Erythroblast (primary cell): Measurements from ENCODE around the gene ITPRIP.

Experiments
- DNase-seq, 2 experiments: peaks; one replicate each; lab custom pipeline; 2025; lab: John Stamatoyannopoulos, UW
- GATA1 ChIP-seq: IDR thresholded peaks from 2 replicates; pipeline ENCODE4 v1.6.1; 2011; ENCODE audit warnings: low read depth, mild to moderate bottlenecking, control low read depth, low read length, moderate library complexity
- POLR2A ChIP-seq: IDR thresholded peaks from 2 replicates; pipeline ENCODE4 v1.6.1; 2011; ENCODE audit warnings: mild to moderate bottlenecking, low read length

Gene ITPRIP

GRCh38 chr10:104326991-104327610 is 11.2 kb downstream of the ITPRIP start:
- no peak for DNase-seq
- TF ChIP-seq GATA1 (no peak), POLR2A (no peak)

- no peak for DNase-seq
- TF ChIP-seq POLR2A = no peak
- TF ChIP-seq GATA1 = no peak
These were observed 12.5 kb downstream of the ITPRIP start for GRCh38 chr10:104325436-104326435.

GRCh38 chr10:104324931-104325330 is 13.3 kb downstream of the ITPRIP start:
- DNase-seq = no peak

GRCh38 chr10:104324221-104324686 is 14.0 kb downstream of the ITPRIP start:
- no peak for DNase-seq
- TF ChIP-seq POLR2A (no peak), GATA1 (no peak)

More at GRCh38 chr10:104324931-104325330, 13.3 kb downstream of the ITPRIP start:
- TF ChIP-seq GATA1 (no peak), POLR2A (no peak)

GRCh38 chr10:104323760-104324201 is 14.5 kb downstream of the ITPRIP start:
- peak in 1 of 2 experiments; percentile 32 for DNase-seq
- TF ChIP-seq GATA1 = no peak
- no peak for TF ChIP-seq POLR2A

- no peak for DNase-seq
- TF ChIP-seq GATA1 (no peak), POLR2A (no peak)
These were observed 15.2 kb downstream of the ITPRIP start for GRCh38 chr10:104323085-104323484.

- DNase-seq = no peak
- TF ChIP-seq POLR2A = no peak
- no peak for TF ChIP-seq GATA1
These were observed 15.9 kb downstream of the ITPRIP start for GRCh38 chr10:104322416-104322782.

- no peak for DNase-seq
- TF ChIP-seq GATA1 (no peak), POLR2A (no peak)
These were observed 16.4 kb downstream of the ITPRIP start for GRCh38 chr10:104321725-104322415.

GRCh38 chr10:104321226-104321625 is 17.0 kb downstream of the ITPRIP start:
- TF ChIP-seq POLR2A = no peak
- no peak for TF ChIP-seq GATA1

GRCh38 chr10:104318810-104319741 is 19.2 kb downstream of the ITPRIP start:
- DNase-seq = no peak
- TF ChIP-seq GATA1 (no peak), POLR2A (no peak)

More at GRCh38 chr10:104321226-104321625, 17.0 kb downstream of the ITPRIP start:
- DNase-seq = no peak

- TF ChIP-seq GATA1 (no peak), POLR2A (no peak)
- DNase-seq = no peak
These were observed 19.9 kb downstream of the ITPRIP start for GRCh38 chr10:104318326-104318725.

- no peak for DNase-seq
- TF ChIP-seq POLR2A (no peak), GATA1 (no peak)
These were observed 20.5 kb downstream of the ITPRIP start for GRCh38 chr10:104317726-104318299.
